Ectodermal cell (in vitro differentiated cells): ENCODE data around the gene PNMA6E.

Source experiments
- H3K27ac ChIP-seq: 2 replicates; pipeline ENCODE4 v1.7.0; 2013; ENCODE audit warnings: mild to moderate bottlenecking, low read depth, low read length; ENCODE audit not compliant: insufficient read depth, poor library complexity, severe bottlenecking
- H3K27me3 ChIP-seq: 2 replicates; pipeline ENCODE4 v1.7.0; 2013; ENCODE audit warnings: mild to moderate bottlenecking, low read length; ENCODE audit not compliant: insufficient read depth, control insufficient read depth, poor library complexity, severe bottlenecking
- H3K36me3 ChIP-seq: one replicate; pipeline ENCODE4 v1.7.0; 2013; ENCODE audit warnings: low read length; ENCODE audit not compliant: control insufficient read depth, insufficient read depth
- H3K4me1 ChIP-seq: one replicate; pipeline ENCODE4 v1.7.0; 2013; ENCODE audit warnings: low read length; ENCODE audit not compliant: control insufficient read depth, insufficient read depth
- H3K4me3 ChIP-seq: 2 replicates; pipeline ENCODE4 v1.7.0; 2013; ENCODE audit warnings: low read depth, low read length, control low read depth; ENCODE audit not compliant: insufficient read depth
- H3K9me3 ChIP-seq: 2 replicates; pipeline ENCODE4 v1.7.0; 2013; ENCODE audit warnings: mild to moderate bottlenecking, low read length, moderate library complexity; ENCODE audit not compliant: control insufficient read depth
- WGBS, 2 experiments: methylation state at CpG; one replicate each; pipeline ENCODE4 v1.1.7; 2013; ENCODE audit warnings: missing lambda C conversion rate in 2 of 2; 5-methylcytosine and 5-hydroxymethylcytosine counted together

The PNMA6E gene

DNA sequence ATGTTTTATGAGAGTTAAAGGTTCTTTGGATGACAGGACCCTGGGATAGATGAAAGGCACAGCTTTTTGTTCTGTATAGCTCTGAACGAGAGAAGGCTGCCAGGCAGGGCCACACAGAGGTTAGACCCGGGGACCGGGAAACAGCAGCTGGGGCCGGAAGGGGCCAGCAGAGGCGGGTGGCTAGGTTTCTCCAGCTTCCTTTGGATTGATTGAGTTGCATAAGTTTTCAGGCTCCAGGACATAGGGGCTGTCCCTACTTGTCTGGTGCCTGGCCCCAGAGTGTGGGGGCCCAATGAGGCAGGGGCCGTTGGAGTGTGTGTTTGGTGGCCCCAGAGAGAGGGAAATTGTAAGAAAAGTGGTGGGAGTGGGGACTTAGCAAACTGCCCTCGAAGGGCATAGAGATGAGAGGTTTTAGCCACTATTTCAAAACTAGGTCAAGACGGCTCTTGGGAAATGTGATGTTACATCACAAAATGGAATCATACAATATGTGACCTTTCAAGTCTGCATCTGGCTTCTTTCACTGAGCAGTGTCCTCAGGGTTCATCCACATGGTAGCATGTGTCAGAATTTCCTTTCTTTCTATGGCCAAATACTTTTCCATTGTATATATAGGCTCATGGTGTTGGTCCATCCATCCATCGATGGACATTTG, 13.8 kb upstream of the PNMA6E start:
- Histone ChIP-seq H3K27me3 (peaks cover 23% of the 10 kb centered on the region), H3K36me3 (no peaks in the 10 kb centered on the region), H3K4me1 (no peaks in the 10 kb centered on the region), H3K27ac (no peak overlapping the region), H3K9me3 (no peaks in the 10 kb centered on the region), H3K4me3 (no peak overlapping the region)
- 90 to 91% methylated on average over 9 of the region's 9 CpGs for whole genome bisulfite sequencing, 2 experiments

DNA sequence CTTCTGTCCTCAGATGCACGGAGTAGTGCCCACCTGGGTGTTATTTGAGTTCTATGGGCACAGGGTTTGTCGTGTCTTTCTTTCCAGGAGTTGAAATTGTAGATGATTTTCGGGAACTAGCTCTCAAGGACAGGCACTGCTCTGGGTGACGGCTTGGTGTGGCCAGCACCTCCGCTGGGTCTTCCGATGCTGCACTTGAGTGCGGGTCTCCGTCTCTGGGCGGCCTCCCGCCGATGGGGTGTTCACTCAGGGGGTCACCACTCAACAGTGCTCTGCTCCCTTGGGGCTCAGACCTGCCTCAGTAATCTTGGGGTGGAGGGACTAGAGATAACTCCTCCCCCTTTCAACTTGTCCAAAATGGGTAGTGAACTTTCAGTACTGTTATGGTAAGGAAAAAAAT, 12.6 kb upstream of the PNMA6E start:
- no peaks in the 10 kb centered on the region for H3K9me3 ChIP-seq
- H3K27ac ChIP-seq, result no peak overlapping the region
- H3K36me3 ChIP-seq, result no peaks in the 10 kb centered on the region
- H3K4me1 ChIP-seq, result no peaks in the 10 kb centered on the region
- no peak overlapping the region for H3K4me3 ChIP-seq
- H3K27me3 ChIP-seq, result peaks cover 23% of the 10 kb centered on the region
- WGBS, 2 experiments, result 92 to 96% methylated on average over 11 of the region's 11 CpGs

DNA sequence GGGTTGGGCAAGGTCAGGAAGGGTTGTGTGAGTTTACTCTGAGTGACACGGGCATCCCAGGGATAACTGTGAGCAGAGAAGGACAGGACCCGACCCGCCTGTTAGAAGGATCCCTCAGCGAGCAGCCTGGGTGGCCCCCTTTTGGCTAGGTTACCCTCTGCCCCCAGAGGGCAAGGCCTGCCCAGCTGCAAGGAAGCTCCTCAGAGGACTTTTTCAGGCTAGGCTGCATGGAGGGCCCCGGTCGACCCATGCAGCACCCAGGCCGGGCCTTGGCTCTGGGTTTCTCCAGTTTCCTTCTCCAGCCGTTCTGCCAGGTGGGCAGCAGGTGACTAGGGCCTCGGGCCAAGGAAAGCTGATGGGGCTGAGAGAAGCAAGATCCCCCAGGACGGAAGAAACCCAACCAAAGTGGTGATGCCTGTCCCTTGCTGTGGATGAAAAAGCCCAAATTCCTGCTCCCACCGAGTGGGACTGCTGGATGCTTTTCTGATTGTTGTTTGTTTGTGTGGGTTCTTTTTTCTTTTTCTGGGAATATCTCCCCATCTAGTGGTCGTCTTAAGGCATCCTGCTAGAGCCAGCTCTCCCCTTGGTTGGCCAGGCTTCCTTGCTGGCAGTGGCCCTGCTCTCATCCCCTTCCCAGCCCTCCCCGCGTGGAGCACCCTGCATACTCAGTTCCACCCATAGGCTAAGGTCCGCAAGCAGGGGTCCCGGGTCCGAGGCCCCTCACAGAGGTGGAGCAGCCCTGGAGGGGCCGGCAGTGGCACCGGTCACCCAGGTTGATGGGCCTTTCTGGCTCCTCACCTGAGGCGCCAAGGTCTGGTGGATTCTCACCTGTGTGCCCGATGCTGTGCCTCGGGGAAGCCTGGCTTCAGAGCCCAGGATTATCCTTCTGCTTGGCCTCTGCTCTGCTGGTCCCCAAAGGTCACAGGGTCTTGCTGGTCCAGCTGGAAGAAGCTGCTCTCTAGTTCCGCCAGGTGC, 11.9 kb upstream of the PNMA6E start:
- H3K9me3 ChIP-seq, result no peaks in the 10 kb centered on the region
- peaks cover 23% of the 10 kb centered on the region for H3K27me3 ChIP-seq
- no peaks in the 10 kb centered on the region for H3K4me1 ChIP-seq
- 81 to 84% methylated on average over 23 of the region's 23 CpGs for WGBS, 2 experiments
- no peak overlapping the region for H3K27ac ChIP-seq
- H3K36me3 ChIP-seq, result no peaks in the 10 kb centered on the region
- no peak overlapping the region for H3K4me3 ChIP-seq

DNA sequence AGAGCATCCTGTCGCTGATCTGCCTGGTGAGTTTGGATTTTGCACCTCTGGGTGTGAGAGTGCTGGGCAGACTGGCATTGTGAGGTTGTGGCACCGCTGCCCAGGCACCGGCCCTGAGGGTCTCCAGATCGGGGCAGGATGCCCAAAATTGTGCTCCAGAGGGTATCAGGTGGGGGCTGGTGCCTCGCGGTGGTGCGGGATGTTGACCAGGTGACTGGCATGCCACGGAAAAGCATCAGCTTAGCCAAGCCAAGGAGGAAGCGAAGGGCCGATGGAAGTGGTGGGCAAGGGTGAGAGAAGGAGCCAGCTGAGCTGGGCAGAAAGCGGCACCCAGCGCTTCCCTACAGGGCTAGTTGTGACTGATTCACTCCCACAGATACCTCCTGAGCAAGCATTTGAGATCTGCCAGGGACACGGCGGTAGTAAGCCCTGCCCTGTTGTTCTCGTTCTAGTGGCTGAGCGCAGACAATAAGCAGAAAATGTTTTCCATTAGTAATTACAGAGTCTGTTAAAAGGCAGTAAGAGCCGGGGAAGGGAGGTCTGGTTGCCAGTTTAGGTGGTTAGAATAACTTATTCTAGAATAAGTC, 10.9 kb upstream of the PNMA6E start:
- H3K4me1 ChIP-seq, result no peaks in the 10 kb centered on the region
- no peaks in the 10 kb centered on the region for H3K36me3 ChIP-seq
- 77 to 79% methylated on average over 17 of the region's 17 CpGs for WGBS, 2 experiments
- no peak overlapping the region for H3K4me3 ChIP-seq
- H3K27me3 ChIP-seq, result peaks cover 23% of the 10 kb centered on the region
- H3K27ac ChIP-seq, result no peak overlapping the region
- H3K9me3 ChIP-seq, result no peaks in the 10 kb centered on the region

DNA sequence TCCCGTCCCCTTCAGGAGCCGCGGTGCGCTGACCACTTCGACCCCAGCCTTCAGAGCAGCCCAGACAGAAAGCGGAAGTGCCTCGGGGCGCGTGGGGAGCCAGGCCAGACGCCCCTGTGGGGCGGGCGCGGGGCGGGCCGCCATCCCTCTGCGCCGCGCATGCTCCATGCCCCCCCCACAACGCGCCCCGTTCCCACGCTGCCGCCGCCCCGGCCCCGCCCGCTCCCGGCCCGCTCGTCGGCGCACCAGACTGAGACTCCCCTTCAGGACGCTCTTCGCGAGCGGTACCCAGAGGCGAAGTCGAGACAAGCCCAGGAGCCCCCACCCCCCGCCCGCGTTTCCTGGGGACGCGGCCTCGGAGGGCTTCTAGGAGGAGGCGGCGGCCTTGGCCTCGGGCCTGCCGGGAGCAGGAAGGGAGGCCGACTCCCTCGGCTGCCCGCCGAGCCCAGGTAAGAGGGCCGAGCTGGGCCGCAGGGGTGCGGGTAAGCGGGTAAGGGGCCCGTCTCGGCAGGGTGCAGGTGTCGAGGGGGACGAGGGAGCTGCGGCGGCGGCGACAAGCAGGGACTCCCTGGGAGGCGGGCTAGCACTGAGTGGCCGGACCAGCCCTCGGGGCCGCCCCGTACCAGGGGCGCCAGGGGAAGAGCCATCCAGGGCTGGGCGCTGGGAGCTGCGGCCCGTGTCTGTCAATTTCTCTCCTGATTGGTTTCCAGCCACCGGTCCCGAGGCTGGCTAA, 10.3 kb upstream of the PNMA6E start, which contains the start of gene ZFP92:
Gene ZFP92, plus strand, starts transcription at position 218 of the 733 bp plus-strand sequence. CDS start 6,851 bp downstream, outside the sequence.
- peaks cover 23% of the 10 kb centered on the region for H3K27me3 ChIP-seq
- H3K9me3 ChIP-seq, result no peaks in the 10 kb centered on the region
- peak within 1 kb of the TSS; percentile 22 for H3K4me3 ChIP-seq
- WGBS, 2 experiments, result 6 to 7% methylated on average over 75 of the region's 75 CpGs
- H3K4me1 ChIP-seq, result no peaks in the 10 kb centered on the region
- H3K36me3 ChIP-seq, result no peaks in the 10 kb centered on the region
- no peak within 1 kb of the TSS for H3K27ac ChIP-seq

DNA sequence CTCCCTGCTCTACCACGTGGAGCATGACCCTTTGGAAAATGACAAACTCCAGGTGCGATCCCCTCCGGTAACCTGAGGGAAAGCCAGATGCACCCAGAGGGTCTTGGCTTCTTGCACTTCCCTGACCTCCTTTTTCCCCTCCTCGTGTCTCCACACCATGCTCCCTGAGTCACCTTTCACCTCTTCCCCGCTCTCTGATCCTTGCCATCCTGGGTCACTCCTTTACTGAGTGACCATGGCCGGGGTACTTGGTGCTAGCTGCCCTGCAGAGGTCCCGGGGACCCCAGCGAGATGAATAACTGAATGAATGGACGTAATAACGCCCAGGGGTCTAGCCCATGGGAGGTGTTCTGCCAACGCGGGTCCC, 9.7 kb upstream of the PNMA6E start:
- Histone ChIP-seq H3K4me1 (no peaks in the 10 kb centered on the region), H3K4me3 (peak overlapping the region; percentile 22), H3K27me3 (peaks cover 23% of the 10 kb centered on the region), H3K27ac (no peak overlapping the region), H3K36me3 (no peaks in the 10 kb centered on the region), H3K9me3 (no peaks in the 10 kb centered on the region)
- 39 to 42% methylated on average over 12 of the region's 12 CpGs for WGBS, 2 experiments

DNA sequence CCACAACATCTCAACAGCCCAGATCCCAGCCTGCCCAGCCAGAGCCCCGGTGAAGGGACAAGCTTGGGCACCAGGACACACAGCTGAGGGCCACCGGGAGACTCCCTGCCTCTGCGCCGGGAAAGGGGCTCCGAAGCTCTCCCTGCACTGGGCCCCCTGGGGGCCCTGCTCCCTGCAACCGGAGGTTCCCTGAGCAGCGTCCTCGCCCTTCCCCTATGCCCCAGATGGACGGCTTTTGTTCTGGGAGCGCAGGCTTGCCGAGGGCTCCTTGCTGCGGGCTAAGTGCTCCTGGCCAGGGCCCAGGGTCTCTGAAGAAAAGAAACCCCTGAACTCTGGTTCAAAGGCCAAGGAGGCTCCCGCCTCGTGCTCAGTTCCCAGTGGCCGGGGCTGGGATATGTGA, 9.2 kb upstream of the PNMA6E start:
- no peaks in the 10 kb centered on the region for H3K9me3 ChIP-seq
- H3K4me1 ChIP-seq, result no peaks in the 10 kb centered on the region
- no peak overlapping the region for H3K27ac ChIP-seq
- H3K4me3 ChIP-seq, result no peak overlapping the region
- H3K27me3 ChIP-seq, result peaks cover 23% of the 10 kb centered on the region
- H3K36me3 ChIP-seq, result no peaks in the 10 kb centered on the region
- whole genome bisulfite sequencing, 2 experiments, result 81 to 84% methylated on average over 15 of the region's 15 CpGs

DNA sequence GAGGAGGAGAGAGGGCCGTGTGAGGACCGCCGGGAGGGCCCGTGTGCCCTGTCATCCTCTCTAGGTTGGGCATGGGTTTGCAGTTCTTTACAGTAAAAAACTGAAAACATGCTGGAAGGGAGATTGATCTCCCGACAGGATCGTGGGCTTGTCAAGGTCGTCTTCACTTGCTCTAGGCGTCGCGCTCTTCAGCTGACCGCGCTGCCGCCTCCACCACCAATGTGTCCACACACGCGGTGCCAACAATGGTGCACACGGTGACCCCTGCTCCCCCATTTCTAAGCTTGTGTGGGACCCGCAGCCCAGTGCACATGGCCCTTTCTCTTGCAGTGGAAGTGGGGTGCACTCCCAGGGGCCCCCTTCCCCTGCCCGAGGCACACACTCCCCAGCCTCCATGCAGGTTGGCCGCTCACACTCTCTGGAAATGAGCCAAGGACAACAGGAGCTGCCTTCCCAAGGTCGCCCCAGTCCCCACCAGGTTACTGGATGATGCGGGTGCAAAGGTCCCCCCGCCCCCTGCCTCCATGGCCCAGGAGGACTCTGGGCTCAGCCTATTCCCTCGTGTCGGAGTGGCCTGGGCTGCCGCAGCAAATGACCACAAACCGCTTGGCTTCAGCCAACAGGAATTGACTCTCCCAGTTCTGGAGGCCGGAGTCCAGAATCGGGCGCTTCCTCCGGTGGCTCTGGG, 8.4 kb upstream of the PNMA6E start:
- no peaks in the 10 kb centered on the region for H3K36me3 ChIP-seq
- H3K4me1 ChIP-seq, result no peaks in the 10 kb centered on the region
- H3K9me3 ChIP-seq, result no peaks in the 10 kb centered on the region
- H3K27me3 ChIP-seq, result peaks cover 23% of the 10 kb centered on the region
- no peak overlapping the region for H3K27ac ChIP-seq
- 93 to 96% methylated on average over 30 of the region's 30 CpGs for WGBS, 2 experiments
- no peak overlapping the region for H3K4me3 ChIP-seq

DNA sequence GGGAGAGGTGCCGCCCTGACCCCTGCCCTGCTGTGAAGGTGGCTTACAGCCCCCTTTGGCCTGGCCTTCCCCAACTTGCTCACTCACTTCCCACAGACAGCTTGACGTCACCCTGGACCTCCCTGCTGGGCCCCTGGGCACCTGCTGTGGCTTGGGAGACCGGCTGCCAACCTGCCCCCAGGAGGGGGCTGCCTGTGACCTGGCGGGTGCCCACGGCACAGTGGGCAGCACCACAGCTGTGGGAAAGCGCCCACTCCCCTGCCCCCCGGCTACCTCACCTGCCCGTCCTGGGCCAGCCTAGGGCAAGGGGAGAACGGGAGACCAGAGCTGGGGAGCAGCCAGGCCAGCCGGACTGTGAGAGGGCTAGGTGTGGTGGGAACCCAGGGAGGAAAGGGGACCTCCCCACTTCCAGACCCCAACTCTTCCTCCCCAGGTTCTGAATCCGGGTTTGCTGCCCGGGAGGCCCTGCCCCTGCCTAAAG, 7.8 kb upstream of the PNMA6E start:
- 87% methylated on average over 9 to 12 of the region's 12 CpGs for WGBS, 2 experiments
- no peaks in the 10 kb centered on the region for H3K4me1 ChIP-seq
- no peaks in the 10 kb centered on the region for H3K36me3 ChIP-seq
- no peaks in the 10 kb centered on the region for H3K9me3 ChIP-seq
- H3K27me3 ChIP-seq, result peaks cover 23% of the 10 kb centered on the region
- H3K4me3 ChIP-seq, result no peak overlapping the region
- H3K27ac ChIP-seq, result no peak overlapping the region
